ENCODE data around the gene CHKA.

Gene CHKA

DNA sequence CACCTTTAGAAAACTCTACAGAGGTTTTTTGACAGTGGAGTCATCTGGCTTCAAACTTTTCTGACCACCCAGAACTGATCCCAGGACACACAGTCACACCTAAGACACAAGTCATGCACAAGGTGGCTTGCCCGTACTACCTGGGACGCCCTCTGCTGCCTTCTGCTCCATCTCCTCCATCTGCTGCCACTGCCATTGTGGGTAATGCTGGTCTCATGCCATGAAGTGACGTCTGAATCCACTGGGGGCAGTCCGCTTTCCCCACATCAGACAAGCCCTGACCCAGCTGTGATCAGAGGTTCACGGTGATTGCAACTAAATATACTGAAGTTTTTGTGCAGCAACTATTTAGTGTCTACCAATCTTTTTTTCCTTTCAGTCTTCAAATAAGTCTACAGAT lies 96.1 kb downstream of the CHKA start:
- Histone ChIP-seq H3K27ac (ENCODE audit: low read depth, low read length) (no peak overlapping the region), H3K9ac (ENCODE audit: low read length) (no peak overlapping the region), H2BK5ac (ENCODE audit: low read length) (no peak overlapping the region), H2BK15ac (replicated peaks; ENCODE audit: low read depth) (no peak overlapping the region), H3K4ac (ENCODE audit: low read depth, low read length) (no peak overlapping the region), H3K18ac (ENCODE audit: low read length) (no peak overlapping the region), H4K5ac (ENCODE audit: low read length) (no peak overlapping the region), H3K79me1 (ENCODE audit: low read length) (peaks cover 2% of the 10 kb centered on the region), H3K4me1 (ENCODE audit: control insufficient read depth, low read depth, low read length) (no peaks in the 10 kb centered on the region), H3K23ac (ENCODE audit: low read length) (no peak overlapping the region), H3K36me3 (ENCODE audit: control insufficient read depth, insufficient read depth, low read length) (no peaks in the 10 kb centered on the region), H3K79me2 (ENCODE audit: control insufficient read depth, insufficient read depth, low read length) (no peaks in the 10 kb centered on the region), H3K4me3 (ENCODE audit: low read length) (no peak overlapping the region), H3K4me2 (ENCODE audit: low read length) (no peak overlapping the region), H2AK5ac (ENCODE audit: low read length) (no peak overlapping the region), H4K8ac (ENCODE audit: low read depth, low read length) (no peak overlapping the region), H2BK120ac (ENCODE audit: low read depth, low read length) (no peak overlapping the region), H3K27me3 (ENCODE audit: insufficient read depth, low read length, poor library complexity) (no peaks in the 10 kb centered on the region), H3K56ac (ENCODE audit: low read length) (no peak overlapping the region)
- no peak for DNase-seq
- WGBS (ENCODE audit: extremely low coverage, insufficient coverage, low lambda C conversion rate) = no CpG with 5 or more reads among the region's 5 CpGs

- H3K18ac ChIP-seq (ENCODE audit: low read length) = no peak overlapping the region
- no peak overlapping the region for H2AK5ac ChIP-seq (ENCODE audit: low read length)
These were observed 96.7 kb downstream of the CHKA start for GRCh38 chr11:68024508-68024907.

GRCh38 chr11:68022531-68022930 lies 98.7 kb downstream of the CHKA start:
- Histone ChIP-seq H3K79me2 (ENCODE audit: control insufficient read depth, insufficient read depth, low read length) (no peaks in the 10 kb centered on the region), H3K36me3 (ENCODE audit: control insufficient read depth, insufficient read depth, low read length) (no peaks in the 10 kb centered on the region), H2BK120ac (ENCODE audit: low read depth, low read length) (no peak overlapping the region), H3K4me1 (ENCODE audit: control insufficient read depth, low read depth, low read length) (no peaks in the 10 kb centered on the region), H3K56ac (ENCODE audit: low read length) (no peak overlapping the region), H4K8ac (ENCODE audit: low read depth, low read length) (no peak overlapping the region), H3K18ac (ENCODE audit: low read length) (no peak overlapping the region), H3K4ac (ENCODE audit: low read depth, low read length) (no peak overlapping the region), H3K27ac (ENCODE audit: low read depth, low read length) (no peak overlapping the region), H3K27me3 (ENCODE audit: insufficient read depth, low read length, poor library complexity) (no peaks in the 10 kb centered on the region), H3K4me2 (ENCODE audit: low read length) (no peak overlapping the region), H3K9ac (ENCODE audit: low read length) (no peak overlapping the region), H2BK15ac (replicated peaks; ENCODE audit: low read depth) (no peak overlapping the region), H3K23ac (ENCODE audit: low read length) (no peak overlapping the region), H3K4me3 (ENCODE audit: low read length) (no peak overlapping the region), H3K79me1 (ENCODE audit: low read length) (no peaks in the 10 kb centered on the region), H4K5ac (ENCODE audit: low read length) (no peak overlapping the region), H2BK5ac (ENCODE audit: low read length) (no peak overlapping the region), H2AK5ac (ENCODE audit: low read length) (no peak overlapping the region)
- WGBS (ENCODE audit: extremely low coverage, insufficient coverage, low lambda C conversion rate) = no CpG with 5 or more reads among the region's 13 CpGs
- DNase-seq = no peak

More at GRCh38 chr11:68024508-68024907, 96.7 kb downstream of the CHKA start:
- no peak for DNase-seq
- Histone ChIP-seq H2BK120ac (ENCODE audit: low read depth, low read length) (no peak overlapping the region), H3K4ac (ENCODE audit: low read depth, low read length) (no peak overlapping the region), H3K56ac (ENCODE audit: low read length) (no peak overlapping the region), H4K8ac (ENCODE audit: low read depth, low read length) (no peak overlapping the region), H3K23ac (ENCODE audit: low read length) (no peak overlapping the region), H2BK5ac (ENCODE audit: low read length) (no peak overlapping the region), H3K79me2 (ENCODE audit: control insufficient read depth, insufficient read depth, low read length) (no peaks in the 10 kb centered on the region), H4K5ac (ENCODE audit: low read length) (no peak overlapping the region), H3K9ac (ENCODE audit: low read length) (no peak overlapping the region), H3K4me2 (ENCODE audit: low read length) (no peak overlapping the region), H2BK15ac (replicated peaks; ENCODE audit: low read depth) (no peak overlapping the region), H3K27ac (ENCODE audit: low read depth, low read length) (no peak overlapping the region), H3K79me1 (ENCODE audit: low read length) (peaks cover under 1% of the 10 kb centered on the region), H3K4me3 (ENCODE audit: low read length) (no peak overlapping the region), H3K36me3 (ENCODE audit: control insufficient read depth, insufficient read depth, low read length) (no peaks in the 10 kb centered on the region), H3K27me3 (ENCODE audit: insufficient read depth, low read length, poor library complexity) (no peaks in the 10 kb centered on the region), H3K4me1 (ENCODE audit: control insufficient read depth, low read depth, low read length) (no peaks in the 10 kb centered on the region)
- no CpG with 5 or more reads among the region's 5 CpGs for WGBS (ENCODE audit: extremely low coverage, insufficient coverage, low lambda C conversion rate)

DNA sequence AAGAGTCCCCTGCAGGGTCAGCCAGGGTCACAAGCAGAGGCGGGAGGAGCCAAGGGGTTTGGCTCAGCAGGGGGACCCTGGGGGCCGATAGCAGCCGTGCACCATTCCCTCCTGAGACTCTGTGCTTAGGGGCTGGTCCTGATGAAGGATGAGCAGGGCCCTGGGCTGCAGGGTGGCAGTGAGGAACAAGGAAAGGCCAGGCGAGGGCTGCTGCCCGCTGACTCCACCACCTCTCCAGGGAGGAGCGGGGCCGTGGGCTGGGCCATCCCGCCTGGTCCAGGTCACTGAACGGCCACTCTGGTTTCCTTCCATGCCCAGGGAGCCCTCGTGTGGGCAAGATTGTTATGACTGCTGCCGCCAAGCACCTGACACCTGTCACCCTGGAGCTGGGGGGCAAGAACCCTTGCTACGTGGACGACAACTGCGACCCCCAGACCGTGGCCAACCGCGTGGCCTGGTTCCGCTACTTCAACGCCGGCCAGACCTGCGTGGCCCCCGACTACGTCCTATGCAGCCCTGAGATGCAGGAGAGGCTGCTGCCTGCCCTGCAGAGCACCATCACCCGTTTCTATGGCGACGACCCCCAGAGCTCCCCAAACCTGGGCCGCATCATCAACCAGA lies 99.9 kb downstream of the CHKA start:
- WGBS (ENCODE audit: extremely low coverage, insufficient coverage, low lambda C conversion rate) = no CpG with 5 or more reads among the region's 27 CpGs
- no peak overlapping the region for H3K18ac ChIP-seq (ENCODE audit: low read length)
- H3K79me1 ChIP-seq (ENCODE audit: low read length) = no peaks in the 10 kb centered on the region
- no peaks in the 10 kb centered on the region for H3K27me3 ChIP-seq (ENCODE audit: insufficient read depth, low read length, poor library complexity)
- no peaks in the 10 kb centered on the region for H3K4me1 ChIP-seq (ENCODE audit: control insufficient read depth, low read depth, low read length)
- H2AK5ac ChIP-seq (ENCODE audit: low read length) = no peak overlapping the region
- no peak overlapping the region for H3K23ac ChIP-seq (ENCODE audit: low read length)
- no peak overlapping the region for H3K56ac ChIP-seq (ENCODE audit: low read length)
- H3K4me3 ChIP-seq (ENCODE audit: low read length) = no peak overlapping the region
- no peak overlapping the region for H3K27ac ChIP-seq (ENCODE audit: low read depth, low read length)
- H2BK5ac ChIP-seq (ENCODE audit: low read length) = no peak overlapping the region
- DNase-seq = no peak
- no peak overlapping the region for H3K4me2 ChIP-seq (ENCODE audit: low read length)
- H3K79me2 ChIP-seq (ENCODE audit: control insufficient read depth, insufficient read depth, low read length) = no peaks in the 10 kb centered on the region
- H4K5ac ChIP-seq (ENCODE audit: low read length) = no peak overlapping the region
- H3K4ac ChIP-seq (ENCODE audit: low read depth, low read length) = no peak overlapping the region
- no peak overlapping the region for H4K8ac ChIP-seq (ENCODE audit: low read depth, low read length)
- no peak overlapping the region for H2BK15ac ChIP-seq (replicated peaks; ENCODE audit: low read depth)
- H3K9ac ChIP-seq (ENCODE audit: low read length) = no peak overlapping the region
- no peak overlapping the region for H2BK120ac ChIP-seq (ENCODE audit: low read depth, low read length)
- no peaks in the 10 kb centered on the region for H3K36me3 ChIP-seq (ENCODE audit: control insufficient read depth, insufficient read depth, low read length)

- H3K27ac ChIP-seq (ENCODE audit: low read depth, low read length) = no peak overlapping the region
- no peak overlapping the region for H3K9ac ChIP-seq (ENCODE audit: low read length)
- no peaks in the 10 kb centered on the region for H3K36me3 ChIP-seq (ENCODE audit: control insufficient read depth, insufficient read depth, low read length)
- no peak overlapping the region for H2BK15ac ChIP-seq (replicated peaks; ENCODE audit: low read depth)
- H4K5ac ChIP-seq (ENCODE audit: low read length) = no peak overlapping the region
- no peak overlapping the region for H3K4me2 ChIP-seq (ENCODE audit: low read length)
- no peak overlapping the region for H3K18ac ChIP-seq (ENCODE audit: low read length)
- H4K8ac ChIP-seq (ENCODE audit: low read depth, low read length) = no peak overlapping the region
- H3K23ac ChIP-seq (ENCODE audit: low read length) = no peak overlapping the region
- no peak overlapping the region for H2BK5ac ChIP-seq (ENCODE audit: low read length)
- DNase-seq = peak; percentile 61
- H3K79me1 ChIP-seq (ENCODE audit: low read length) = no peaks in the 10 kb centered on the region
- no peak overlapping the region for H2AK5ac ChIP-seq (ENCODE audit: low read length)
- H3K4ac ChIP-seq (ENCODE audit: low read depth, low read length) = no peak overlapping the region
- no peaks in the 10 kb centered on the region for H3K79me2 ChIP-seq (ENCODE audit: control insufficient read depth, insufficient read depth, low read length)
- WGBS (ENCODE audit: extremely low coverage, insufficient coverage, low lambda C conversion rate) = no CpG with 5 or more reads among the region's 11 CpGs
- H3K4me3 ChIP-seq (ENCODE audit: low read length) = no peak overlapping the region
- H2BK120ac ChIP-seq (ENCODE audit: low read depth, low read length) = no peak overlapping the region
- no peaks in the 10 kb centered on the region for H3K4me1 ChIP-seq (ENCODE audit: control insufficient read depth, low read depth, low read length)
- no peaks in the 10 kb centered on the region for H3K27me3 ChIP-seq (ENCODE audit: insufficient read depth, low read length, poor library complexity)
- no peak overlapping the region for H3K56ac ChIP-seq (ENCODE audit: low read length)
These were observed 100.6 kb downstream of the CHKA start for GRCh38 chr11:68020575-68020974.

DNA sequence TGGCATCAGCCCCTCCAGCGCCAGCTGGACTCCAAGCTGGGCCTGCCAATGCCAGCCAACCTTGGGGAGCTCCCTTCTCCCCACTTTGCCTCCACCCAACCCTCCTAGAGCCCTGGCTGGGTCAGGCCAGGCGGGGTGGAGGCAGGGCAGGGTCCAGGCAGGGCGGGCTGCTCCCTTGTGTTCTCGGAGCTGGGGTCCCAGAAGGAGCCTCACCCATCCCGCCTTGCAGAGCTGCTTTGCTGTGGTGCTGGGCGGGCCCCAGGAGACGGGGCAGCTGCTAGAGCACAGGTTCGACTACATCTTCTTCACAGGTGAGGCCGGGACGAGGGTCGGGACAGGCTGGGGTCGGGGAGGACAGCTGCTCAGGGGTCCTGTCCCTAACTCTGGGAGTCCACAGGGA lies 101.7 kb downstream of the CHKA start:
- no peak overlapping the region for H3K4me3 ChIP-seq (ENCODE audit: low read length)
- no CpG with 5 or more reads among the region's 12 CpGs for WGBS (ENCODE audit: extremely low coverage, insufficient coverage, low lambda C conversion rate)
- H3K9ac ChIP-seq (ENCODE audit: low read length) = no peak overlapping the region
- no peak overlapping the region for H3K23ac ChIP-seq (ENCODE audit: low read length)
- H3K4ac ChIP-seq (ENCODE audit: low read depth, low read length) = no peak overlapping the region
- no peak overlapping the region for H3K18ac ChIP-seq (ENCODE audit: low read length)
- no peaks in the 10 kb centered on the region for H3K79me2 ChIP-seq (ENCODE audit: control insufficient read depth, insufficient read depth, low read length)
- H3K4me1 ChIP-seq (ENCODE audit: control insufficient read depth, low read depth, low read length) = no peaks in the 10 kb centered on the region
- H3K56ac ChIP-seq (ENCODE audit: low read length) = no peak overlapping the region
- no peaks in the 10 kb centered on the region for H3K36me3 ChIP-seq (ENCODE audit: control insufficient read depth, insufficient read depth, low read length)
- no peak overlapping the region for H3K4me2 ChIP-seq (ENCODE audit: low read length)
- H3K27me3 ChIP-seq (ENCODE audit: insufficient read depth, low read length, poor library complexity) = no peaks in the 10 kb centered on the region
- no peak overlapping the region for H2BK120ac ChIP-seq (ENCODE audit: low read depth, low read length)
- H3K79me1 ChIP-seq (ENCODE audit: low read length) = no peaks in the 10 kb centered on the region
- no peak overlapping the region for H3K27ac ChIP-seq (ENCODE audit: low read depth, low read length)
- no peak overlapping the region for H4K5ac ChIP-seq (ENCODE audit: low read length)
- H4K8ac ChIP-seq (ENCODE audit: low read depth, low read length) = no peak overlapping the region
- no peak for DNase-seq
- no peak overlapping the region for H2BK15ac ChIP-seq (replicated peaks; ENCODE audit: low read depth)
- H2BK5ac ChIP-seq (ENCODE audit: low read length) = no peak overlapping the region
- no peak overlapping the region for H2AK5ac ChIP-seq (ENCODE audit: low read length)

Data from mesendoderm (in vitro differentiated cells).